GM12891 (cell line): ENCODE data around the gene PUS1.
"Not testable (repeated sequence)": the region's sequence is repeated elsewhere in the genome, so short reads cannot be mapped to it uniquely, and the experiment has no call there.

Experiments
- DNase-seq: peaks from one replicate; pipeline ENCODE4 v3.0.0; 2011; ENCODE audit warnings: low spot score; ENCODE audit not compliant: insufficient read length
- FAIRE-seq: peaks from 2 replicates; lab custom pipeline; 2011; peaks lifted over from hg19 to GRCh38; lab: Jason Lieb, UNC
- PAX5 ChIP-seq: IDR thresholded peaks from 2 replicates; pipeline ENCODE4 v1.6.1; 2011; ENCODE audit warnings: low read length, moderate library complexity, mild to moderate bottlenecking; ENCODE audit not compliant: insufficient read depth, severe bottlenecking
- POLR2A ChIP-seq: IDR thresholded peaks from 2 replicates; pipeline ENCODE4 v1.6.1; 2011; ENCODE audit warnings: low read depth, low read length, control low read depth
- POLR2AphosphoS5 ChIP-seq: IDR thresholded peaks from 2 replicates; pipeline ENCODE4 v1.6.1; 2011; ENCODE audit warnings: low read depth, low read length, control low read depth
- POU2F2 ChIP-seq: IDR thresholded peaks from 2 replicates; pipeline ENCODE4 v1.6.1; 2011; ENCODE audit warnings: low read depth, mild to moderate bottlenecking, control low read depth, low read length, moderate library complexity
- SPI1 ChIP-seq: IDR thresholded peaks from 2 replicates; pipeline ENCODE4 v1.6.1; 2011; ENCODE audit warnings: low read depth, low read length, control low read depth
- TAF1 ChIP-seq: IDR thresholded peaks from 2 replicates; pipeline ENCODE4 v1.6.1; 2011; ENCODE audit warnings: low read depth, low read length, control low read depth

The PUS1 gene

GRCh38 chr12:131982041-131982440, 53.0 kb downstream of the PUS1 start:
- no peak for DNase-seq
- no peak for TF ChIP-seq POLR2A
- no peak for TF ChIP-seq TAF1
- TF ChIP-seq POLR2AphosphoS5 = no peak
- no peak for TF ChIP-seq SPI1
- TF ChIP-seq POU2F2 = no peak
- FAIRE-seq = no peak

DNA sequence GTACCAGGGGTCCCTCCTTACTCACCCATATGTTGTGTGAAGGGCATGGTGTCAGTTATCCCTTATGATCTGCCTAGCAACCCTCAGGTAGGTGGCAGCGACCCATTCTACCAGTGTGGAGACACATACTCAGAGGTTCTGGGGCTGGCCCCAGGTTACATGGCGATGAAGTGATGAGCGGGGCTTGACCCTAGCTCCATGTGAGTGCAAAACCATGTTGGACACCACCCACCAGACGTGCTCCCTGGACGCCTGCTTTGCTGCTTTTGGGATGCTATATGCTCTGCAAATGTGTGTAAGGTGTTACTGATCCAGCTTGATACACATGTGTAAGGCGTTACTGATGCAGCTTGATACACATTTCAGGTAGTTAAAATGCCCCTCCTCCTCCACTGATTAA, 54.0 kb downstream of the PUS1 start:
- TF ChIP-seq PAX5 (no peak), SPI1 (no peak), POLR2AphosphoS5 (no peak), TAF1 (no peak), POU2F2 (no peak), POLR2A (no peak)
- FAIRE-seq (no peak), DNase-seq (no peak)

- TF ChIP-seq TAF1 = no peak
- TF ChIP-seq POU2F2 = no peak
- no peak for TF ChIP-seq POLR2A
- no peak for TF ChIP-seq SPI1
- no peak for TF ChIP-seq PAX5
- TF ChIP-seq POLR2AphosphoS5 = no peak
- DNase-seq (no peak), FAIRE-seq (no peak)
Measured at GRCh38 chr12:131983554-131983953, 54.5 kb downstream of the PUS1 start.

DNA sequence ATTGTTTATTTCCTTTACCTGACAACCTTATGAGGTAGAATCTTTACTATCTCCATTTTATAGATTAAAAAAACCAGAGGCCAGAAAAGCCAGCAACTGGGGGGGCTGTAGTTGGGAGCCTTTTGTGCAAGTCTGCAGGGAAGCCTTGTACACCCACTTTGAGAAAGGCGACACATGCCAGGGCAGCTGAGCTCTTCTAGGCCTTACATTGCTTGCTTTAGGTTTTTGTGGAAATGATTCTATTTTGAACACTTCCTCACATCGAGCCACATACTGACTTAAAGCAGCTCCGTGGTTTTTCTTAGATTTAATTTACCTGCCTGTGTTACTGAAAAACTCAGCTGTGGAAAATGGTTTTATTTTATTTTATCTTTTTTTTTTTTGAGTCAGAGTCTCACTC, 55.3 kb downstream of the PUS1 start:
- no peak for DNase-seq
- no peak for FAIRE-seq
- TF ChIP-seq PAX5 = no peak
- TF ChIP-seq TAF1 = no peak
- TF ChIP-seq POU2F2 = no peak
- no peak for TF ChIP-seq POLR2A
- TF ChIP-seq POLR2AphosphoS5 = no peak
- no peak for TF ChIP-seq SPI1

DNA sequence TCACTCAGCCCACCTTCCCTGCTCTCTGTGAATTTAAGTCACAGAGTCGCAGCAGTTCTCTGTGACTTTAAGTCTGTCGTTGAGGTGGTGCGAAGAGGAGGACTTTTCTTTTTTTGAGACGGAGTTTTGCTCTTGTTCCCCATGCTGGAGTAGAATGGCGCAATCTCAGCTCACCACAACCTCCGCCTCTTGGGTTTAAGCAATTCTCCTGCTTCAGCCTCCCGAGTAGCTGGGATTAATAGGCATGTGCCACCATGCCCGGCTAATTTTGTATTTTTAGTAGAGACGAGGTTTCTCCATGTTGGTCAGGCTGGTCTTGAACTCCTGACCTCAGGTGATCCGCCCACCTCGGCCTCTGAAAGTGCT, 56.4 kb downstream of the PUS1 start:
- DNase-seq = not testable (repeated sequence)

GRCh38 chr12:131986361-131986760, 57.3 kb downstream of the PUS1 start:
- FAIRE-seq (no peak), DNase-seq (no peak)
- no peak for TF ChIP-seq PAX5
- no peak for TF ChIP-seq SPI1
- TF ChIP-seq POLR2AphosphoS5 = no peak
- no peak for TF ChIP-seq POLR2A
- TF ChIP-seq TAF1 = no peak
- TF ChIP-seq POU2F2 = no peak

More for the DNA sequence above, 56.4 kb downstream of the PUS1 start:
- FAIRE-seq = not testable (repeated sequence)

GRCh38 chr12:131986910-131987309, 57.8 kb downstream of the PUS1 start:
- DNase-seq (no peak), FAIRE-seq (no peak)
- no peak for TF ChIP-seq POLR2AphosphoS5

GRCh38 chr12:131987552-131987951, 58.5 kb downstream of the PUS1 start:
- DNase-seq (no peak), FAIRE-seq (no peak)
- TF ChIP-seq POLR2AphosphoS5 = no peak
- TF ChIP-seq POLR2A = no peak
- no peak for TF ChIP-seq POU2F2
- no peak for TF ChIP-seq PAX5
- TF ChIP-seq SPI1 = no peak
- no peak for TF ChIP-seq TAF1

DNA sequence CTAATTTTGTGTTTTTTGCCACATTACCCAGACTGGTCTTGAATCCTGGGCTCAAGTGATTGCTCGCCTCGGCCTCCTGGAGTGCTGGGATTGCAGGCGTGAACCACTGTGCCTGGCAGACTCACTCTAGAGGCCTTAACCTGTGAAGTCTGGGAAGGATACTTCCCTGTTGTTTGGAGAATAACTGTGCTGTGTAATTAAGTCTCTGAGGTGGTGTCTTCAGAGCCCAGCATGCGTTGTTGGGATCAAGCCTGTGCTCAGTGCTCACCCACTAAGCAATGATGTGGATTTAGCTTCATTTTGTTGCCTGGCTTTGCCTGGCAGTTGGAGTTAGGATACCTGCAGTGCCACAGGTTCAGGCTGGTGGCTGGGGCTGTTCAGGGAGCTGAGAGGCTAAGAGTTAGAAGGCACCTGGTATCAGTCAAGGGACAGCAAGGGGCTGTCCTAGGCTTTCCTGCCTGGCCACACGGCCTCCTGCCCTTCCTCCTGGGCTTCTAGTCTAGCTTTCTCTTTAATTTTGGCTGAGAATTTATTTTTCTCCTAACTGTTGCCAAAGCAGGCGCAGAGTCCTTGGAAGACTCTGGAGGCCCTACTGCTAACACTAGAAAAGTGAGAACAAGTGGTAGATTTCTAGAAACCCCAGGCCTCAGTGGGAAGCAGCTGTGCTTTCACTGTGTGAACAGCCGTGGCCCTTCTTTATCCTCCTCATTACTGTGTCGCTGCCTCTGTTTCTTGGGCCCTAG, 59.1 kb downstream of the PUS1 start:
- TF ChIP-seq SPI1 (no peak), POLR2A (no peak), POLR2AphosphoS5 (no peak), PAX5 (no peak)
- no peak for FAIRE-seq
- no peak for DNase-seq

- no peak for DNase-seq
- TF ChIP-seq PAX5 (no peak), POLR2AphosphoS5 (no peak), POLR2A (no peak), TAF1 (no peak)
- FAIRE-seq = no peak
Measured at GRCh38 chr12:131989021-131989420, 59.9 kb downstream of the PUS1 start.
